ENCODE results near the gene UCK2. TPM values are rescaled to one million over a fixed set of nuclear protein-coding genes. Genes with fewer than 3 reads are reported as not detected.
A peak's percentile ranks its signal among the peaks of the same experiment; 100 is the strongest.

The UCK2 gene
- total and polyA plus RNA-seq, 9 of the 15 experiments (the other 6 are each of a cell fraction or from before 2014, with no cell fraction given), result 71.6 to 145 (median 95.8) TPM

GRCh38 chr1:165828103-165828668, 772 bp downstream of the UCK2 start (continued):
- TF ChIP-seq ZBTB49 (CRISPR knock-in tag; IDR thresholded peaks at IDR 0.05; ENCODE audit: borderline replicate concordance) (no peak), MAX (CRISPR knock-in tag; IDR thresholded peaks at IDR 0.05) (no peak), KDM5B (IDR thresholded peaks at IDR 0.05; ENCODE audit: insufficient replicate concordance, low read depth, low read length) (peak; percentile 29), TEAD1 (CRISPR knock-in tag; IDR thresholded peaks at IDR 0.05) (no peak; a peak in 1 of 4 replicates), NCOA6 (IDR thresholded peaks at IDR 0.05) (no peak), GTF2A2 (tag; IDR thresholded peaks at IDR 0.05) (no peak), MAFF (IDR thresholded peaks at IDR 0.05; ENCODE audit: low read length) (no peak), TCF3 (CRISPR knock-in tag; IDR thresholded peaks at IDR 0.05) (peak; percentile 19; the same call in 1 of the 2 replicates), POLR3G (IDR thresholded peaks at IDR 0.05; ENCODE audit: extremely low read depth, insufficient read length, insufficient replicate concordance) (no peak), RB1 (IDR thresholded peaks at IDR 0.05; ENCODE audit: low read depth) (peak; percentile 3; the same call in 1 of the 2 replicates), SMARCA5 (IDR thresholded peaks at IDR 0.05) (no peak), ZNF707 (CRISPR knock-in tag; conservative IDR thresholded peaks at IDR 0.05) (no peak), PKNOX1 (IDR thresholded peaks at IDR 0.05) (no peak), RBM25 (IDR thresholded peaks at IDR 0.05; ENCODE audit: low read depth, low read length, severe bottlenecking) (no peak), ILK (tag; IDR thresholded peaks at IDR 0.05; ENCODE audit: borderline replicate concordance, low read depth) (no peak), POLR2G (IDR thresholded peaks at IDR 0.05; ENCODE audit: low read depth, low read length) (peak; percentile 79), YBX1 (IDR thresholded peaks at IDR 0.05) (no peak), RFX5 (IDR thresholded peaks at IDR 0.05; ENCODE audit: low read depth, low read length) (no peak), SRSF1 (IDR thresholded peaks at IDR 0.05; ENCODE audit: low read depth, low read length) (no peak), ZNF277 (CRISPR knock-in tag; IDR thresholded peaks at IDR 0.05; ENCODE audit: borderline replicate concordance) (no peak), CTBP1 (IDR thresholded peaks at IDR 0.05; ENCODE audit: borderline replicate concordance) (peak; percentile 11; the same call in 1 of the 2 replicates), PHTF2 (CRISPR knock-in tag; IDR thresholded peaks at IDR 0.05) (no peak), CTCF (IDR thresholded peaks at IDR 0.05 in 2 of 3, conservative IDR thresholded peaks at IDR 0.05 in 1 of 3; ENCODE audit: insufficient read depth in 2 of 3, low read depth in 1 of 3, low read length in 3 of 3) (peak in 1 of 3 experiments; percentile 19; a peak in 1 of 6 replicates)

All from K562 (cell line).